ENCODE results near the gene NISCH. TPM values are rescaled to one million over a fixed set of nuclear protein-coding genes. Genes with fewer than 3 reads are reported as not detected.

NISCH gene
- total and polyA plus RNA-seq, 2 donors (not counting 3 experiments of a cell fraction or from before 2014, with no cell fraction given), result 156 to 178 TPM

DNA sequence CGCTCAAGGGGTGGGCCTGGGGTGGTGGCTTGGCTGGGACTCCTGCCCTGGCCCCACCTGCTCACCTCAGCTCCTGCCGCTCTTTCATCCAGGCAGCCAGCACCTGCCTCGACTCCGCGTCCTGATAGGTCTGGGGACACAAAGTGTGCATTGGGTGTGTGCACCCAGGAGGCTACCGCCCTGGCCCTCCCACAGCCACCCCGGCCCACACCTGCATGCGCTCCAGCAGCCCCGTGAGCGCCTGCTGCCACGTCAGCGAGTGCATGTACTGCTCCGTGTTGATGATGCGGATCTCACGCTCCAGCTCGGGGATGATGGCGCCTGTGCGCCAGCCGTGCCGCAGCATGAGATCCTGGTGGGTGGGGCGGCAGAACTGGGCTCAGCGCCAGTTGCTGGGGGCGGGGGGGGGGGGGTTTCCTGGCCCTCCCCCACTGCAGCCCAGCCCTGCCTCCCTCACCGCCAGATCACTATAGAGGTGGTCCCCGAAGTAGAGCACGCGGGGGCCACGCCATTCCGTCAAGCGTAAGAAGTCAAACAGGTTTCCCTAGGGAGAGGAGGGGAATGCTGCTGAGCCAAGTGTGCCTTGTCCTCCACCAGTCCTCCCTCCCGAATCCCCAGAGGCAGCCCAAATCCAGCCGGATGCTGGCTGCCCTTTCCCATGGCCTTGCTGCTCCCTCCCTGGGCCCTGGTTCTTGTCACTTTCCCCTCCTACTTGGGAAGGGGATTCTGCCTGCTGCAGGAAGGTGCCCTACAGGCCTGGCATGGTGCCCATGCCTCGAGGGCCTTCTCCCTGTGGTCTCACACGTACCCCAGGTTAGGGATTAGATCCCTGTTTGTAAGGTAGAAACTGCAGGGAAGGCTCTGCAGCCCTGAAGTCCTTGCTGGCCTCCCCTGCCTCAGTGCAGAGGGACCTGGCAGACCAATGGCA, 69.6 kb downstream of the NISCH start:
- Histone ChIP-seq H3K4me3 (replicated peaks in 1 of 3; ENCODE audit: insufficient read depth in 1 of 3, low read depth in 1 of 3, low read length in 3 of 3) (no peak overlapping the region), H3K9me1 (replicated peaks; ENCODE audit: control insufficient read depth, extremely low read depth, insufficient read depth, low read length) (no peaks in the 10 kb centered on the region), H3K27me3 (ENCODE audit: control insufficient read depth in 2 of 2, insufficient read depth in 2 of 2, low read length in 2 of 2) (no peaks in the 10 kb centered on the region), H2AFZ (ENCODE audit: low read depth, low read length) (no peak overlapping the region), H3K36me3 (ENCODE audit: control insufficient read depth in 2 of 2, extremely low read depth in 1 of 2, insufficient read depth in 2 of 2, low read length in 2 of 2) (peaks cover 22 to 71% of the 10 kb centered on the region in 2 experiments), H3K4me2 (ENCODE audit: insufficient read depth, low read length) (no peak overlapping the region), H3K4me1 (ENCODE audit: control insufficient read depth, extremely low read depth, insufficient read depth, low read length) (peaks cover 10% of the 10 kb centered on the region), H4K20me1 (replicated peaks; ENCODE audit: control insufficient read depth, extremely low read depth, insufficient read depth, low read length) (no peaks in the 10 kb centered on the region), H3K79me2 (ENCODE audit: control insufficient read depth, insufficient read depth, low read length) (peaks cover 7% of the 10 kb centered on the region), H3K9ac (replicated peaks; ENCODE audit: extremely low read depth, insufficient read depth, low read length) (no peak overlapping the region), H3K27ac (ENCODE audit: insufficient read depth, low read depth, low read length) (peak overlapping the region; percentile 7), H3K9me3 (replicated peaks; ENCODE audit: control insufficient read depth, insufficient read depth, low read length) (no peaks in the 10 kb centered on the region)
- intact Hi-C loops (cut with micrococcal nuclease) (no loop called here), dilution Hi-C loops (cut with MboI; ENCODE audit: extremely low pct_ligation_motif_present, low sequenced_read_pairs) (no loop called here)
- peak; percentile 40 for DNase-seq (ENCODE audit: low read depth, low spot score)
- TF ChIP-seq MYC (IDR thresholded peaks at IDR 0.05; ENCODE audit: low read depth, low read length) (no peak), POLR2AphosphoS5 (IDR thresholded peaks at IDR 0.05; ENCODE audit: insufficient read depth, low read depth, low read length) (peak; percentile 35), POLR2A (IDR thresholded peaks at IDR 0.05; ENCODE audit: low read depth, low read length) (peak; percentile 57), GATA2 (IDR thresholded peaks at IDR 0.05; ENCODE audit: insufficient read depth, insufficient read length, low read depth, low read length) (no peak), EZH2 (IDR thresholded peaks at IDR 0.05; ENCODE audit: borderline replicate concordance, low read depth, low read length, severe bottlenecking) (no peak), FOS (IDR thresholded peaks at IDR 0.05; ENCODE audit: borderline replicate concordance, insufficient read depth, low read length) (no peak), JUN (IDR thresholded peaks at IDR 0.05; ENCODE audit: borderline replicate concordance, insufficient read depth, insufficient read length, low read depth) (no peak)
- TF ChIP-seq, protein P1, sequence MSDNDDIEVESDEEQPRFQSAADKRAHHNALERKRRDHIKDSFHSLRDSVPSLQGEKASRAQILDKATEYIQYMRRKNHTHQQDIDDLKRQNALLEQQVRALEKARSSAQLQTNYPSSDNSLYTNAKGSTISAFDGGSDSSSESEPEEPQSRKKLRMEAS (IDR thresholded peaks at IDR 0.05; ENCODE audit: insufficient read depth, insufficient read length), result no peak
- TF ChIP-seq, protein P2, sequence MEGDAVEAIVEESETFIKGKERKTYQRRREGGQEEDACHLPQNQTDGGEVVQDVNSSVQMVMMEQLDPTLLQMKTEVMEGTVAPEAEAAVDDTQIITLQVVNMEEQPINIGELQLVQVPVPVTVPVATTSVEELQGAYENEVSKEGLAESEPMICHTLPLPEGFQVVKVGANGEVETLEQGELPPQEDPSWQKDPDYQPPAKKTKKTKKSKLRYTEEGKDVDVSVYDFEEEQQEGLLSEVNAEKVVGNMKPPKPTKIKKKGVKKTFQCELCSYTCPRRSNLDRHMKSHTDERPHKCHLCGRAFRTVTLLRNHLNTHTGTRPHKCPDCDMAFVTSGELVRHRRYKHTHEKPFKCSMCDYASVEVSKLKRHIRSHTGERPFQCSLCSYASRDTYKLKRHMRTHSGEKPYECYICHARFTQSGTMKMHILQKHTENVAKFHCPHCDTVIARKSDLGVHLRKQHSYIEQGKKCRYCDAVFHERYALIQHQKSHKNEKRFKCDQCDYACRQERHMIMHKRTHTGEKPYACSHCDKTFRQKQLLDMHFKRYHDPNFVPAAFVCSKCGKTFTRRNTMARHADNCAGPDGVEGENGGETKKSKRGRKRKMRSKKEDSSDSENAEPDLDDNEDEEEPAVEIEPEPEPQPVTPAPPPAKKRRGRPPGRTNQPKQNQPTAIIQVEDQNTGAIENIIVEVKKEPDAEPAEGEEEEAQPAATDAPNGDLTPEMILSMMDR (IDR thresholded peaks at IDR 0.05; ENCODE audit: extremely low read depth in 1 of 2, insufficient read depth in 1 of 2, low read depth in 1 of 2, low read length in 2 of 2), result no peak
- no TSS peak for BruUV-seq (replicated peaks)
- ChIA-PET POLR2A (interaction anchor here (0.6 to 1.4 kb wide), 3 partner anchors 13 to 604 kb away, joined by 3 read pairs; no protein-coding TSS in a partner anchor), CTCF (interaction anchor here (1.1 to 1.4 kb wide), 3 partner anchors 11 to 55 kb away, joined by 3 to 6 read pairs (median 3); partner anchors contain the start of gene UQCC5)
- no peak for FAIRE-seq

Data from endothelial cell of umbilical vein (primary cell).